ENCODE data around the gene TK1.
A peak's percentile ranks its signal among the peaks of the same experiment; 100 is the strongest.
"Not testable (repeated sequence)": the region's sequence is repeated elsewhere in the genome, so short reads cannot be mapped to it uniquely, and the experiment has no call there.

Gene TK1

GRCh38 chr17:78180083-78180482, 6.8 kb downstream of the TK1 start:
- peak overlapping the region; percentile 64 for H3K27ac ChIP-seq (ENCODE audit: low read depth, low read length)
- H3K9ac ChIP-seq (ENCODE audit: low read depth in 1 of 2, low read length in 2 of 2) = no peak overlapping the region
- no peak overlapping the region for H3K4me3 ChIP-seq (ENCODE audit: low read depth in 1 of 2, low read length in 2 of 2)

GRCh38 chr17:78179372-78179771, 7.5 kb downstream of the TK1 start:
- Histone ChIP-seq H3K9ac (ENCODE audit: low read depth in 1 of 2, low read length in 2 of 2) (no peak overlapping the region), H3K9me3 (ENCODE audit: control insufficient read depth in 1 of 2, low read length in 2 of 2) (no peaks in the 10 kb centered on the region), H3K27me3 (ENCODE audit: control insufficient read depth in 1 of 2, insufficient read depth in 2 of 2, low read length in 2 of 2) (no peaks in the 10 kb centered on the region), H3K4me3 (ENCODE audit: low read depth in 1 of 2, low read length in 2 of 2) (no peak overlapping the region), H3K4me1 (ENCODE audit: control insufficient read depth in 1 of 2, insufficient read depth in 2 of 2, low read length in 2 of 2) (peaks cover 29 to 35% of the 10 kb centered on the region in 2 donors), H3K27ac (ENCODE audit: low read depth, low read length) (peak overlapping the region; percentile 64), H3K36me3 (ENCODE audit: control insufficient read depth in 1 of 2, insufficient read depth in 2 of 2, low read length in 2 of 2) (peaks cover 0 to 3% of the 10 kb centered on the region in 2 donors)

More at GRCh38 chr17:78180083-78180482, 6.8 kb downstream of the TK1 start:
- Histone ChIP-seq H3K36me3 (ENCODE audit: control insufficient read depth in 1 of 2, insufficient read depth in 2 of 2, low read length in 2 of 2) (peaks cover 0 to 3% of the 10 kb centered on the region in 2 donors), H3K27me3 (ENCODE audit: control insufficient read depth in 1 of 2, insufficient read depth in 2 of 2, low read length in 2 of 2) (no peaks in the 10 kb centered on the region), H3K9me3 (ENCODE audit: control insufficient read depth in 1 of 2, low read length in 2 of 2) (no peaks in the 10 kb centered on the region), H3K4me1 (ENCODE audit: control insufficient read depth in 1 of 2, insufficient read depth in 2 of 2, low read length in 2 of 2) (peaks cover 29% of the 10 kb centered on the region in 2 donors)

- Histone ChIP-seq H3K27me3 (ENCODE audit: control insufficient read depth in 1 of 2, insufficient read depth in 2 of 2, low read length in 2 of 2) (no peaks in the 10 kb centered on the region), H3K4me3 (ENCODE audit: low read depth in 1 of 2, low read length in 2 of 2) (no peak overlapping the region), H3K27ac (ENCODE audit: low read depth, low read length) (no peak overlapping the region), H3K9me3 (ENCODE audit: control insufficient read depth in 1 of 2, low read length in 2 of 2) (no peaks in the 10 kb centered on the region), H3K9ac (ENCODE audit: low read depth in 1 of 2, low read length in 2 of 2) (no peak overlapping the region), H3K36me3 (ENCODE audit: control insufficient read depth in 1 of 2, insufficient read depth in 2 of 2, low read length in 2 of 2) (peaks cover 0 to 4% of the 10 kb centered on the region in 2 donors), H3K4me1 (ENCODE audit: control insufficient read depth in 1 of 2, insufficient read depth in 2 of 2, low read length in 2 of 2) (peaks cover 56 to 60% of the 10 kb centered on the region in 2 donors)
These were observed 10.3 kb downstream of the TK1 start for GRCh38 chr17:78176548-78177025.

- Histone ChIP-seq H3K9me3 (ENCODE audit: control insufficient read depth in 1 of 2, low read length in 2 of 2) (no peaks in the 10 kb centered on the region), H3K9ac (ENCODE audit: low read depth in 1 of 2, low read length in 2 of 2) (peak overlapping the region in 1 of 2 donors; percentile 74), H3K27ac (ENCODE audit: low read depth, low read length) (peak overlapping the region; percentile 34), H3K4me3 (ENCODE audit: low read depth in 1 of 2, low read length in 2 of 2) (peak overlapping the region in 1 of 2 donors; percentile 43), H3K4me1 (ENCODE audit: control insufficient read depth in 1 of 2, insufficient read depth in 2 of 2, low read length in 2 of 2) (peaks cover 62 to 68% of the 10 kb centered on the region in 2 donors), H3K36me3 (ENCODE audit: control insufficient read depth in 1 of 2, insufficient read depth in 2 of 2, low read length in 2 of 2) (peaks cover 0 to 13% of the 10 kb centered on the region in 2 donors), H3K27me3 (ENCODE audit: control insufficient read depth in 1 of 2, insufficient read depth in 2 of 2, low read length in 2 of 2) (no peaks in the 10 kb centered on the region)
These were observed 11.2 kb downstream of the TK1 start for GRCh38 chr17:78175643-78175981.

- no peaks in the 10 kb centered on the region for H3K27me3 ChIP-seq (ENCODE audit: control insufficient read depth in 1 of 2, insufficient read depth in 2 of 2, low read length in 2 of 2)
- H3K4me3 ChIP-seq (ENCODE audit: low read depth in 1 of 2, low read length in 2 of 2) = peak overlapping the region; percentile 43 to 53
- H3K36me3 ChIP-seq (ENCODE audit: control insufficient read depth in 1 of 2, insufficient read depth in 2 of 2, low read length in 2 of 2) = peaks cover 0 to 14% of the 10 kb centered on the region in 2 donors
- peak overlapping the region; percentile 21 to 74 for H3K9ac ChIP-seq (ENCODE audit: low read depth in 1 of 2, low read length in 2 of 2)
- peak overlapping the region; percentile 89 for H3K27ac ChIP-seq (ENCODE audit: low read depth, low read length)
- peaks cover 64 to 65% of the 10 kb centered on the region in 2 donors for H3K4me1 ChIP-seq (ENCODE audit: control insufficient read depth in 1 of 2, insufficient read depth in 2 of 2, low read length in 2 of 2)
- no peaks in the 10 kb centered on the region for H3K9me3 ChIP-seq (ENCODE audit: control insufficient read depth in 1 of 2, low read length in 2 of 2)
These were observed 11.8 kb downstream of the TK1 start for GRCh38 chr17:78174870-78175642.

- Histone ChIP-seq H3K4me1 (ENCODE audit: control insufficient read depth in 1 of 2, insufficient read depth in 2 of 2, low read length in 2 of 2) (peaks cover 69 to 71% of the 10 kb centered on the region in 2 donors), H3K27me3 (ENCODE audit: control insufficient read depth in 1 of 2, insufficient read depth in 2 of 2, low read length in 2 of 2) (no peaks in the 10 kb centered on the region), H3K4me3 (ENCODE audit: low read depth in 1 of 2, low read length in 2 of 2) (peak overlapping the region; percentile 43 to 53), H3K27ac (ENCODE audit: low read depth, low read length) (peak overlapping the region; percentile 89), H3K9ac (ENCODE audit: low read depth in 1 of 2, low read length in 2 of 2) (peak overlapping the region; percentile 21 to 74), H3K9me3 (ENCODE audit: control insufficient read depth in 1 of 2, low read length in 2 of 2) (no peaks in the 10 kb centered on the region), H3K36me3 (ENCODE audit: control insufficient read depth in 1 of 2, insufficient read depth in 2 of 2, low read length in 2 of 2) (peaks cover 0 to 14% of the 10 kb centered on the region in 2 donors)
These were observed 12.4 kb downstream of the TK1 start for GRCh38 chr17:78174346-78174869.

GRCh38 chr17:78173097-78173715, 13.6 kb downstream of the TK1 start:
- H3K36me3 ChIP-seq (ENCODE audit: control insufficient read depth in 1 of 2, insufficient read depth in 2 of 2, low read length in 2 of 2) = peaks cover 0 to 14% of the 10 kb centered on the region in 2 donors
- H3K4me3 ChIP-seq (ENCODE audit: low read depth in 1 of 2, low read length in 2 of 2) = no peak overlapping the region
- peak overlapping the region; percentile 39 to 40 for H3K9ac ChIP-seq (ENCODE audit: low read depth in 1 of 2, low read length in 2 of 2)
- H3K27me3 ChIP-seq (ENCODE audit: control insufficient read depth in 1 of 2, insufficient read depth in 2 of 2, low read length in 2 of 2) = no peaks in the 10 kb centered on the region
- H3K4me1 ChIP-seq (ENCODE audit: control insufficient read depth in 1 of 2, insufficient read depth in 2 of 2, low read length in 2 of 2) = peaks cover 72 to 76% of the 10 kb centered on the region in 2 donors
- H3K9me3 ChIP-seq (ENCODE audit: control insufficient read depth in 1 of 2, low read length in 2 of 2) = no peaks in the 10 kb centered on the region
- peak overlapping the region; percentile 64 for H3K27ac ChIP-seq (ENCODE audit: low read depth, low read length)

GRCh38 chr17:78172249-78173051, 14.4 kb downstream of the TK1 start:
- Histone ChIP-seq H3K27me3 (ENCODE audit: control insufficient read depth in 1 of 2, insufficient read depth in 2 of 2, low read length in 2 of 2) (no peaks in the 10 kb centered on the region), H3K9ac (ENCODE audit: low read depth in 1 of 2, low read length in 2 of 2) (peak overlapping the region; percentile 32 to 40), H3K27ac (ENCODE audit: low read depth, low read length) (peak overlapping the region; percentile 64), H3K36me3 (ENCODE audit: control insufficient read depth in 1 of 2, insufficient read depth in 2 of 2, low read length in 2 of 2) (peaks cover 0 to 14% of the 10 kb centered on the region in 2 donors), H3K9me3 (ENCODE audit: control insufficient read depth in 1 of 2, low read length in 2 of 2) (no peaks in the 10 kb centered on the region), H3K4me1 (ENCODE audit: control insufficient read depth in 1 of 2, insufficient read depth in 2 of 2, low read length in 2 of 2) (peaks cover 74 to 80% of the 10 kb centered on the region in 2 donors), H3K4me3 (ENCODE audit: low read depth in 1 of 2, low read length in 2 of 2) (peak overlapping the region; percentile 1 to 9)

GRCh38 chr17:78171591-78172248, 15.1 kb downstream of the TK1 start:
- Histone ChIP-seq H3K4me1 (ENCODE audit: control insufficient read depth in 1 of 2, insufficient read depth in 2 of 2, low read length in 2 of 2) (peaks cover 71 to 80% of the 10 kb centered on the region in 2 donors), H3K27ac (ENCODE audit: low read depth, low read length) (peak overlapping the region; percentile 43), H3K36me3 (ENCODE audit: control insufficient read depth in 1 of 2, insufficient read depth in 2 of 2, low read length in 2 of 2) (peaks cover 0 to 14% of the 10 kb centered on the region in 2 donors)
- not testable (repeated sequence) for H3K4me3 ChIP-seq (ENCODE audit: low read depth in 1 of 2, low read length in 2 of 2); H3K9me3 ChIP-seq (ENCODE audit: control insufficient read depth in 1 of 2, low read length in 2 of 2); H3K9ac ChIP-seq (ENCODE audit: low read depth in 1 of 2, low read length in 2 of 2); H3K27me3 ChIP-seq (ENCODE audit: control insufficient read depth in 1 of 2, insufficient read depth in 2 of 2, low read length in 2 of 2)

Data from duodenal mucosa (tissue), 2 donors.